ENCODE results near the gene LTB4R2.
A peak's percentile ranks its signal among the peaks of the same experiment; 100 is the strongest.

Gene LTB4R2

GRCh38 chr14:24277606-24278321, 32.2 kb upstream of the LTB4R2 start:
- no peak for DNase-seq

- no peak for DNase-seq
These were observed 31.5 kb upstream of the LTB4R2 start for GRCh38 chr14:24278424-24278823.

DNA sequence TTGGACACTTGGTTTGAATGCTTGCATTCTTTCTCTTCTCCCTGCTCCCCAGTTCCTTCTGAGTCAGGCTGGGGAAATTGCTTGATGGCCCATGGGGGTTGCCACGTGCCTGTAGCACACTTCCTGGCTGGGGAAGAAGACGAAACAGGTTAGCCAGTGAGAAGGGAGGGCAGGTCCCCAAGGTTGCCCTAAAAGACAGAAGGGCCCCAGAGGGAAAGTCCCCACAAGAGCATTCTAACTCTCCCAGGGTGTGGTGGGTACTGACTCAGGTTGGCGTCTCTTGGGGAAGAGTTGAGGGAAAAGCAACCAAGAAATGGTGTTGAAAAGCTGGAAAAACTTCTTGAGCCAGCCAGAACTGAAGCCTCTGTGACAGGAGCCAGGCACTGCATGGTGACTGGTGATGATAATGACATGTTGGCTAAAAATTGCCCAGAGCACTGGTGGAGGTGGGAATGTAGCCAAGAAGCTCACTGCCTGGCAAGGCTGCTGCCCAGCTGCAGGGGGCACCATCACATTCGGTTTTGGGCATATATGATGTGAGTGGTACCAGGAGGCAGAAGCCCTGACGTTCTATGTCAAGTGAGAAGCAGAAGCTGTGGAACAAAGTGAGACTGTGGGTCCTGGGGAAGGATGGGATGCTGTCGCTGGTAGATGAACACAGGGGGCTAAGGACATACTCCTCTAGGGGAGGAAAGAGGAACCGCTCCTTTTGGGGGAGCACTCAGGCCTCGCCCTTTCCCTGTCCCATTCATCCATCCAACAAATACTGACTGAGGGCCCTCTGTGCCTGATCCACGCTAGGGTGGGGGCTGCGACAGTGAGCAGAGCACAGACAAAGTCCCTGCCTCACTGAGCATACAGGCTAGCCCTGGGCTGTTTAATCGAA, 30.4 kb upstream of the LTB4R2 start:
- DNase-seq = peak; percentile 30 to 39

DNA sequence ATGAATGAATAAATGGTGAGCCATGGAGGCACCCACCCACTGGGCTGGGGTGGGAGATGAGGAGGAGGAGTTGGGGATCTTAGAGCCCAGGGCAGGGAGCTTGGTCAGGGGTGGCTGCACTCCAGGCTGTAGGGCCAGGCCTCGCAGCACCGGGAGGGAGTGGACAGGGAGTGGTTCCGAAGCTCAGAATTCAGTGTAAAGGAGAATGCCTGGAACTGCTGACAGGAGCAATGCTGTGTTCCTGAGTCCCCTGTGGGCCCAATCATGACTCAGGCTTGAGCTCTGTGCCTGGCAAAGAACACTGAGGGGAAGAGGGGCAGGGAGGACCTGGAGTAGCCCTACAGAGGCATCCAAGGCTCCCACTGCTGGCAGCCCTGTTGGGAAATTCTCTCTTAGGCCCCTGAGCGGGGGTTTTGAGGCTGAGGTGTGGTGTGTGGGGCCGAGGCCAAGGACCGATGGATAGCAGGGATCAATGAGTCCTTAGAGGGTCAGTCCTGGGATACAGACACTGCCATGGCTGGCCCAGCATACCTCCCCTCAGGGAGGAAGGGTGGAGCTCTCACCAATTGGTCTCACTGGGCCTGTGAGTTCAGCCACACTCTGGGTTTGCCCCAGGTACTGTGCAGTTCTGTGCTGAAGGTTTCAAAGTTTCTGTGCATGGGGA, 29.0 kb upstream of the LTB4R2 start:
- no peak for DNase-seq

GRCh38 chr14:24281636-24282035, 28.3 kb upstream of the LTB4R2 start:
- DNase-seq = no peak

- DNase-seq = no peak
These were observed 27.2 kb upstream of the LTB4R2 start for GRCh38 chr14:24282736-24283135.

DNA sequence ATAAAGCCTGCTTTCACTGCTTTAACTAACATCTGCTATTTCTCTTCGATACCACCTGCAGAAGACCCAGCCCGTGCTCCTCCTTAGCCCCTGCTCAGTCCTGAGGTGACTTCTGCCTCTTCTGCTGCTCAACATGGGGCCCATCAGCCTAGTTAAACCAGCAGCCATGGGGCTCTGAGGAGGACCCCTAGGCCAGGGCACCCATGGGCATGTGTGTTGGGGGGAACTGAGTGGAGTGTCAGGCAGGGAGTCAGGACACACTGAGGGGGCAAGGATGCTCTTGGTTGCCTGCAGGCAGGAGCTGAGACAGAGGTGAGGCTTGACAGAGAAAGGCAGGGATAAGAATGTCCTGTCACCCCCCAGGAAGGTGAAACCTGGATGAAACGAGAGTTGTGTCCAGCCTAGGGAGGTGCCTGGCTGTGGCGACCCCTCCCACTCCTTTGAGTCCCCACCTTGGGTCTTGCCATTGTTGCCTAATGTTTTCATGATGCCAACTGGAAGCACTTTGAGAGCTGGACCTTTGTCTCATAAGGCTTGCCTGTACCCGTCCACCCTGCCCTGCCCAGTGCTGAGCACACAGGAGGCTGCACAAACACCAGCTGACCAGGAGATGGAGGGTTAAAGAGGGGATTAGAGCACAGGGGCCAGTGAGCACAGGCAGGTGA, 26.0 kb upstream of the LTB4R2 start:
- no peak for DNase-seq

DNA sequence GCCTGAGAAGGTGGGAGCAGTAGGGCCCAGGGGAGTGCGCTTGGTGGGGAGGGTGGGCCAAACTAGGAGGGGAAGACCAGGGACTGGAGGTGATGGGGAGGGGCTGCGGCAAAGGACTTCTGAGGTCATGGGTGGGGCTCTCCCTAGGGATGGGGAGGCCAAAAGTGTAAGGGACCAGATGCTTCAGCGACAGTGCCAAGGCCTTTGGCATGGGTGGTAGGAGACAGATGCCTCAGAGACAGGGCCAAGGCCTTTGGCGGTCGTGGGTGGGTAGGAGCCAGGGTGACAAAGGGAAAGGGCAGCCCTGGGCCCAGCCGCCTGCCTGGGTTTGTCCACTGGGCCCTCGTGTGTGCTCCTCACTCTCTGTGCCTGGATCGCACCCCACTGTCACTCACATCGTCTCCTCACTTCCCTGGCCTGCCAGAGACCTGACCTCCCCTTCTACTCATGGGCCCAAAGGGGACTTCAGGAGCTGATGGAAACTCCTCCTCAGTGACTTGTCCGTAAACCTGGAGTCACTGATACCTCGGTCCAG, 25.4 kb upstream of the LTB4R2 start:
- no peak for DNase-seq

DNA sequence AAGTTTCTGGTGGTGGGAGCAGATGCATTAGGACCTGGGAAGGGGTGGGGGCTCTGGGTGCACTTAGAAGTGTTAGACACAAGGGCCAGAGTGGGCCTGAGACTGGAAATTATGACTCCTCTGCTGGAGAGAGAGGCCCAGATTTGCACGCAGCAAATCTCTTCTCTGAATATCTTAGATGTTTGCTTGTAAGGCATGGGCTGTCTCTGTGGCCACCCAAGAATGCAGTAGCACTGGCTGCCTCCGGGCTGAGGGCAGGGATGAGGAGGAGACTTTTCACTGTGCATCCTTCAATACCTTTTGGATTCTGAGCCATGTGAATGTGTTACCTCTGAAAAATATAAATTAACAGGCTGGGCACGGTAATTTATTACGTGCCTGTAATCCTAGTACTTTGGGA, 24.6 kb upstream of the LTB4R2 start:
- DNase-seq = no peak

DNA sequence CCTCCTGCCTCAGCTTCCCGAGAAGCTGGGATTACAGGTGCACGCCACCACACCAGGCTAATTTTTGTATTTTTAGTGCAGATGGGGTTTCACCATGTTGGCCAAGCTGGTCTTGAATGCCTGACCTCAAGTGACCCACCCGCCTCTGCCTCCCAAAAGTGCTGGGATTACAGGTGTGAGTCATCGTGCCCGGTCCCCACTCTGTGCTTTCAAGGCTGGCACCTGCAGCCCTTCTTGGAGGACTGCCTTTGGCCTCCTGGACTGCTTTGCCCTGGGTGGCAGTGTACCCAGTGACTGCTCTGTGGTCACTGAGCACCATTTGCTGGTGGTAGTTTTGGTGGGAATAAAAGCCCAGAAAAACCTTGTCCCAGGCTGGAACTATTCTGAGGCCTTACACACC, 22.9 kb upstream of the LTB4R2 start:
- no peak for DNase-seq

DNA sequence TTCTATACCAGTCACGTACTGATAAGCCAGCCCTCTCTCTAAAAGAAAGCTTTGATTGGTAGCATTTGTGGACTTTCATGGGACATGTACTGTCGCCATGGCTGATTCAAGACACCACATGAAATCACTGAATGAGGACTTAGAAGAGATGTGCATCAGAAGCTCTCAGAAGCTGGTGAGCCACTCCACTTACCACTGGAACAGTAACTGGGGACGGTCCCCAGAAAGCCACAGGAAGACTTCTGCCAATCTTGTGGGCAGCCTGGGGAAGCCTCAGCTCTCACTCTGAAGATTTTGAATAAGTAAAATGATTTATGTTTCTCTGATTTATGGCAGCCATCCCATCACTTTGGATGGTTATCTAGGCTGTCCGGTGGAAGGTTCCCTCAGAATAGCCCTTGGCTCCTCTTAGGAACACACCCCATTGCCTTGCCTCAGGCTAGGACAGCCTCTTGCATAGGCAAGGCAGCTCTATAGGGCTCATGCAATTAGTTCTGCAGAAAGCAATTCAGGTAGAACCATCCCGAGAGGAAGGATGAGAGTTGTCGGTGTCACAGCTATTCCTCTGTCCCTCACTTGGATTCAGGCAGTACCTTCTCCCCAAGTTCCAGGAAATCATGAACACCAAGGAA, 20.2 kb upstream of the LTB4R2 start:
- peak; percentile 54 to 59 for DNase-seq

- DNase-seq = no peak
These were observed 19.2 kb upstream of the LTB4R2 start for GRCh38 chr14:24290746-24291145.

- no peak for DNase-seq
These were observed 18.4 kb upstream of the LTB4R2 start for GRCh38 chr14:24291446-24292117.

- no peak for DNase-seq
These were observed 17.7 kb upstream of the LTB4R2 start for GRCh38 chr14:24292118-24292807.

GRCh38 chr14:24293525-24293924, 16.4 kb upstream of the LTB4R2 start:
- no peak for DNase-seq

DNA sequence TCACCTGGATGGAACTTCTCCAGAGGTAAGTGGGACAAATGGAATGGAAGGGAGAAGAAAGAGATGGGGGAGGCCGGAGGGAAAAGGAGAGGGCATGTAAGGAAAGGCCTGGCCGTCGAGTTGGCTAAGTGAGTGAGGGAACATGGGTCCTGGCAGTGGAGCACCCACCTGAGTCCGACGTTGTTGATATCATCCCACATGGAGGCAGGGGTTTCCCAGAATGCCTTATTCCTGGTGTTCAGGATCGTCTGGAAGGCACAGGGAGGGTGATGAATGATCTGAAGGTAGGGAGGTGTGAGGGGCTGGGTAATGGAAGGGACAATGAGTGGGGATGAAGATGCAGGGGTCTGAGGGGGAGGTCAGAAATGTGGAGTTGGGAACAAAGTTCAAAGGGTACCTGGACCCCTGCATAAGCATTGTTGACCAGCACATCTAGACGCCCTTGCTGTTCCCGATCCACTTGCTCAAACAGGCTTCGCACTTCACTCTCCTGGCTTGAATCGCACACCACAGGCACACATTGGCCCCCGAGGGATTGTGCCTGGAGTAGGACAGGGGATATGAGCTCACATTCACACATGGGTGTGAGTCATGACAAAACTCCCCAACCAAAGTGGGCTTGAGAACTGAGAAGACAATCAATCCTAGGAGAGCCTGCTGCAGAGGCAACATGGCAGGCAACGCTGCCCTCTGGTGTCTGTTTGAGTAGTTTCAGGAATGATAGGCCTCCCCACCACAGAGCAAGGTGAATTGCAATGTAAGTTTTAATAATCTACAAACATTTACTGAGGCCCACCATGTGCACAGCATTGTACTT, 13.4 kb upstream of the LTB4R2 start:
- DNase-seq = peak; percentile 61 to 62

- DNase-seq = no peak
These were observed 12.6 kb upstream of the LTB4R2 start for GRCh38 chr14:24297190-24297964.

GRCh38 chr14:24298892-24299254, 11.1 kb upstream of the LTB4R2 start:
- DNase-seq = no peak

All from stimulated activated CD4-positive, alpha-beta T cell treated with anti-CD3 and anti-CD28 coated beads, Interleukin-2, amount 100 ng/mL, for 48 hours (primary cell).